Measurements from ENCODE around the gene DDN.

DNA sequence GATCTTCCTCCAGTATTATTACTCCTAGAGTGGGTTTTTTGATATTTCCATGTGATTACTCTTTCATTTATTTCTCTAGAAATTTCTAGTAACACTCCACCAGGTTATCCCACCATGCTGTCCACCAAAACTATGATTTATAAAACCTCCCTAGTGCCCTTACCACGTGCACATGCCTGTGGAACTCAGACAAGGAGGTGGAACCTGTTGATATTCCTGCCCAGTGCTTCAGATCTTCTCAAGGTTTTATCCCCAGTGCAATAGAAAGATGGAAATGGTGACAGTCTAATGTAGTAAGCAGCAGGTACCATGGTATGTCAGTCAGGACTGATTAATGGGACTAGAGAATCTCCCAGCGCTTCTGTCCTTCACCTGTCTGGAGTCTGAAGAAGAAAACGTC lies 38.3 kb downstream of the DDN start:
- no peak for TF ChIP-seq POLR2A (IDR thresholded peaks at IDR 0.05)
- TF ChIP-seq, protein P1, sequence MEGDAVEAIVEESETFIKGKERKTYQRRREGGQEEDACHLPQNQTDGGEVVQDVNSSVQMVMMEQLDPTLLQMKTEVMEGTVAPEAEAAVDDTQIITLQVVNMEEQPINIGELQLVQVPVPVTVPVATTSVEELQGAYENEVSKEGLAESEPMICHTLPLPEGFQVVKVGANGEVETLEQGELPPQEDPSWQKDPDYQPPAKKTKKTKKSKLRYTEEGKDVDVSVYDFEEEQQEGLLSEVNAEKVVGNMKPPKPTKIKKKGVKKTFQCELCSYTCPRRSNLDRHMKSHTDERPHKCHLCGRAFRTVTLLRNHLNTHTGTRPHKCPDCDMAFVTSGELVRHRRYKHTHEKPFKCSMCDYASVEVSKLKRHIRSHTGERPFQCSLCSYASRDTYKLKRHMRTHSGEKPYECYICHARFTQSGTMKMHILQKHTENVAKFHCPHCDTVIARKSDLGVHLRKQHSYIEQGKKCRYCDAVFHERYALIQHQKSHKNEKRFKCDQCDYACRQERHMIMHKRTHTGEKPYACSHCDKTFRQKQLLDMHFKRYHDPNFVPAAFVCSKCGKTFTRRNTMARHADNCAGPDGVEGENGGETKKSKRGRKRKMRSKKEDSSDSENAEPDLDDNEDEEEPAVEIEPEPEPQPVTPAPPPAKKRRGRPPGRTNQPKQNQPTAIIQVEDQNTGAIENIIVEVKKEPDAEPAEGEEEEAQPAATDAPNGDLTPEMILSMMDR (IDR thresholded peaks at IDR 0.05): no peak

Data from esophagus squamous epithelium (tissue), 4 donors.